Activated naive CD8-positive, alpha-beta T cell treated with anti-CD3 and anti-CD28 coated beads for 36 hours (primary cell): ENCODE data around the gene LRFN2. TPM values are rescaled to one million over a fixed set of nuclear protein-coding genes. Genes with fewer than 3 reads are reported as not detected.

Source experiments
- DNase-seq: peaks from one replicate; pipeline ENCODE4 v3.0.0; 2021
- H3K27ac Mint-ChIP-seq: one replicate; pipeline ENCODE4 v1.8.0; 2022; ENCODE audit warnings: mild to moderate bottlenecking, moderate library complexity, mixed read lengths
- H3K27me3 Mint-ChIP-seq: one replicate; pipeline ENCODE4 v1.8.0; 2022; ENCODE audit warnings: mild to moderate bottlenecking, mixed read lengths
- H3K36me3 Mint-ChIP-seq: one replicate; pipeline ENCODE4 v1.8.0; 2021; ENCODE audit warnings: mild to moderate bottlenecking, mixed read lengths
- H3K4me1 Mint-ChIP-seq: one replicate; pipeline ENCODE4 v1.8.0; 2021; ENCODE audit warnings: mixed read lengths
- H3K4me3 Mint-ChIP-seq: one replicate; pipeline ENCODE4 v1.8.0; 2022; ENCODE audit warnings: mild to moderate bottlenecking, moderate library complexity, mixed read lengths
- H3K9me3 Mint-ChIP-seq: one replicate; pipeline ENCODE4 v1.8.0; 2022; ENCODE audit warnings: mixed read lengths
- total RNA-seq, 2 experiments: library from RNA; stranded (reverse); gene quantifications; one replicate each; pipeline ENCODE4 v1.2.3, GENCODE V29; 2021

Gene LRFN2
- total RNA-seq, 2 experiments from 2014 or later = not detected

GRCh38 chr6:40606526-40606925, 19.4 kb upstream of the LRFN2 start:
- H3K9me3 Mint-ChIP-seq = no peaks in the 10 kb centered on the region
- DNase-seq = no peak
- H3K27ac Mint-ChIP-seq = no peak overlapping the region
- no peaks in the 10 kb centered on the region for H3K4me1 Mint-ChIP-seq
- no peaks in the 10 kb centered on the region for H3K36me3 Mint-ChIP-seq
- H3K4me3 Mint-ChIP-seq = no peak overlapping the region
- H3K27me3 Mint-ChIP-seq = peaks cover 39% of the 10 kb centered on the region

- no peaks in the 10 kb centered on the region for H3K36me3 Mint-ChIP-seq
- H3K27me3 Mint-ChIP-seq = peaks cover 46% of the 10 kb centered on the region
- DNase-seq = no peak
- no peaks in the 10 kb centered on the region for H3K9me3 Mint-ChIP-seq
- H3K4me1 Mint-ChIP-seq = no peaks in the 10 kb centered on the region
- no peak overlapping the region for H3K27ac Mint-ChIP-seq
- H3K4me3 Mint-ChIP-seq = no peak overlapping the region
These were observed 16.9 kb upstream of the LRFN2 start for GRCh38 chr6:40604082-40604481.

- no peak for DNase-seq
- peaks cover 44% of the 10 kb centered on the region for H3K27me3 Mint-ChIP-seq
- H3K36me3 Mint-ChIP-seq = no peaks in the 10 kb centered on the region
- no peak overlapping the region for H3K4me3 Mint-ChIP-seq
- H3K27ac Mint-ChIP-seq = no peak overlapping the region
- no peaks in the 10 kb centered on the region for H3K9me3 Mint-ChIP-seq
- H3K4me1 Mint-ChIP-seq = no peaks in the 10 kb centered on the region
These were observed 12.4 kb upstream of the LRFN2 start for GRCh38 chr6:40599555-40599954.

- no peak overlapping the region for H3K4me3 Mint-ChIP-seq
- no peaks in the 10 kb centered on the region for H3K36me3 Mint-ChIP-seq
- H3K27me3 Mint-ChIP-seq = peaks cover 40% of the 10 kb centered on the region
- no peaks in the 10 kb centered on the region for H3K9me3 Mint-ChIP-seq
- H3K4me1 Mint-ChIP-seq = no peaks in the 10 kb centered on the region
- DNase-seq = no peak
- H3K27ac Mint-ChIP-seq = no peak overlapping the region
These were observed 11.4 kb upstream of the LRFN2 start for GRCh38 chr6:40598516-40598915.

- Mint-ChIP-seq H3K9me3 (no peaks in the 10 kb centered on the region), H3K36me3 (no peaks in the 10 kb centered on the region), H3K4me3 (no peak overlapping the region), H3K27me3 (peaks cover 34% of the 10 kb centered on the region), H3K27ac (no peak overlapping the region), H3K4me1 (no peaks in the 10 kb centered on the region)
- no peak for DNase-seq
These were observed 10.1 kb upstream of the LRFN2 start for GRCh38 chr6:40597301-40597700.

- H3K4me3 Mint-ChIP-seq = no peak overlapping the region
- DNase-seq = no peak
- no peaks in the 10 kb centered on the region for H3K9me3 Mint-ChIP-seq
- no peaks in the 10 kb centered on the region for H3K36me3 Mint-ChIP-seq
- H3K27ac Mint-ChIP-seq = no peak overlapping the region
- H3K4me1 Mint-ChIP-seq = peaks cover 3% of the 10 kb centered on the region
- peaks cover 57% of the 10 kb centered on the region for H3K27me3 Mint-ChIP-seq
These were observed 1.3 kb upstream of the LRFN2 start for GRCh38 chr6:40588480-40588879.

GRCh38 chr6:40588070-40588384, 863 bp upstream of the LRFN2 start:
- H3K36me3 Mint-ChIP-seq = no peaks in the 10 kb centered on the region
- no peak for DNase-seq
- H3K9me3 Mint-ChIP-seq = no peaks in the 10 kb centered on the region
- H3K27ac Mint-ChIP-seq = no peak overlapping the region
- no peak overlapping the region for H3K4me3 Mint-ChIP-seq
- H3K27me3 Mint-ChIP-seq = peaks cover 57% of the 10 kb centered on the region
- H3K4me1 Mint-ChIP-seq = peaks cover 3% of the 10 kb centered on the region

- no peak overlapping the region for H3K27ac Mint-ChIP-seq
- peaks cover 3% of the 10 kb centered on the region for H3K4me1 Mint-ChIP-seq
- H3K27me3 Mint-ChIP-seq = peaks cover 57% of the 10 kb centered on the region
- H3K9me3 Mint-ChIP-seq = no peaks in the 10 kb centered on the region
- DNase-seq = peak; percentile 5
- H3K4me3 Mint-ChIP-seq = peak overlapping the region; percentile 76
- H3K36me3 Mint-ChIP-seq = no peaks in the 10 kb centered on the region
These were observed 579 bp downstream of the LRFN2 start for GRCh38 chr6:40586369-40587201.

- Mint-ChIP-seq H3K4me3 (no peak overlapping the region), H3K27me3 (peaks cover 57% of the 10 kb centered on the region), H3K36me3 (no peaks in the 10 kb centered on the region), H3K4me1 (peaks cover 3% of the 10 kb centered on the region), H3K27ac (no peak overlapping the region), H3K9me3 (no peaks in the 10 kb centered on the region)
- no peak for DNase-seq
These were observed 1.4 kb downstream of the LRFN2 start for GRCh38 chr6:40585651-40586269.

GRCh38 chr6:40585223-40585622, 1.9 kb downstream of the LRFN2 start:
- H3K9me3 Mint-ChIP-seq = no peaks in the 10 kb centered on the region
- peaks cover 3% of the 10 kb centered on the region for H3K4me1 Mint-ChIP-seq
- no peak overlapping the region for H3K4me3 Mint-ChIP-seq
- H3K36me3 Mint-ChIP-seq = no peaks in the 10 kb centered on the region
- DNase-seq = no peak
- H3K27me3 Mint-ChIP-seq = peaks cover 55% of the 10 kb centered on the region
- H3K27ac Mint-ChIP-seq = no peak overlapping the region

- H3K36me3 Mint-ChIP-seq = no peaks in the 10 kb centered on the region
- no peaks in the 10 kb centered on the region for H3K9me3 Mint-ChIP-seq
- H3K27me3 Mint-ChIP-seq = peaks cover 51% of the 10 kb centered on the region
- no peak overlapping the region for H3K4me3 Mint-ChIP-seq
- DNase-seq = no peak
- no peak overlapping the region for H3K27ac Mint-ChIP-seq
- peaks cover 3% of the 10 kb centered on the region for H3K4me1 Mint-ChIP-seq
These were observed 2.4 kb downstream of the LRFN2 start for GRCh38 chr6:40584741-40585140.

GRCh38 chr6:40583709-40584108, 3.5 kb downstream of the LRFN2 start:
- Mint-ChIP-seq H3K27ac (no peak overlapping the region), H3K9me3 (no peaks in the 10 kb centered on the region), H3K4me3 (no peak overlapping the region), H3K4me1 (peaks cover 3% of the 10 kb centered on the region), H3K27me3 (peaks cover 47% of the 10 kb centered on the region), H3K36me3 (no peaks in the 10 kb centered on the region)
- DNase-seq = no peak

- Mint-ChIP-seq H3K36me3 (no peaks in the 10 kb centered on the region), H3K4me3 (no peak overlapping the region), H3K4me1 (peaks cover 3% of the 10 kb centered on the region), H3K9me3 (no peaks in the 10 kb centered on the region), H3K27ac (no peak overlapping the region), H3K27me3 (peaks cover 40% of the 10 kb centered on the region)
- DNase-seq = no peak
These were observed 4.3 kb downstream of the LRFN2 start for GRCh38 chr6:40582892-40583291.

GRCh38 chr6:40579101-40579500, 8.1 kb downstream of the LRFN2 start:
- peaks cover 3% of the 10 kb centered on the region for H3K4me1 Mint-ChIP-seq
- H3K4me3 Mint-ChIP-seq = no peak overlapping the region
- no peak overlapping the region for H3K27ac Mint-ChIP-seq
- H3K27me3 Mint-ChIP-seq = peaks cover 7% of the 10 kb centered on the region
- no peaks in the 10 kb centered on the region for H3K9me3 Mint-ChIP-seq
- H3K36me3 Mint-ChIP-seq = no peaks in the 10 kb centered on the region
- no peak for DNase-seq

GRCh38 chr6:40577672-40578071, 9.5 kb downstream of the LRFN2 start:
- no peak overlapping the region for H3K27ac Mint-ChIP-seq
- no peak overlapping the region for H3K4me3 Mint-ChIP-seq
- H3K4me1 Mint-ChIP-seq = no peaks in the 10 kb centered on the region
- no peak for DNase-seq
- H3K36me3 Mint-ChIP-seq = no peaks in the 10 kb centered on the region
- no peaks in the 10 kb centered on the region for H3K27me3 Mint-ChIP-seq
- H3K9me3 Mint-ChIP-seq = no peaks in the 10 kb centered on the region

GRCh38 chr6:40573221-40573620, 13.9 kb downstream of the LRFN2 start:
- H3K9me3 Mint-ChIP-seq = no peaks in the 10 kb centered on the region
- H3K27ac Mint-ChIP-seq = no peak overlapping the region
- no peaks in the 10 kb centered on the region for H3K27me3 Mint-ChIP-seq
- H3K36me3 Mint-ChIP-seq = no peaks in the 10 kb centered on the region
- no peak for DNase-seq
- no peak overlapping the region for H3K4me3 Mint-ChIP-seq
- H3K4me1 Mint-ChIP-seq = no peaks in the 10 kb centered on the region
